ENCODE measurements around the gene TAF10. TPM values are rescaled to one million over a fixed set of nuclear protein-coding genes. Genes with fewer than 3 reads are reported as not detected.
A peak's percentile ranks its signal among the peaks of the same experiment; 100 is the strongest.

The TAF10 gene
- total and polyA plus RNA-seq, 9 donors, result 40.0 to 183 (median 76.8) TPM

DNA sequence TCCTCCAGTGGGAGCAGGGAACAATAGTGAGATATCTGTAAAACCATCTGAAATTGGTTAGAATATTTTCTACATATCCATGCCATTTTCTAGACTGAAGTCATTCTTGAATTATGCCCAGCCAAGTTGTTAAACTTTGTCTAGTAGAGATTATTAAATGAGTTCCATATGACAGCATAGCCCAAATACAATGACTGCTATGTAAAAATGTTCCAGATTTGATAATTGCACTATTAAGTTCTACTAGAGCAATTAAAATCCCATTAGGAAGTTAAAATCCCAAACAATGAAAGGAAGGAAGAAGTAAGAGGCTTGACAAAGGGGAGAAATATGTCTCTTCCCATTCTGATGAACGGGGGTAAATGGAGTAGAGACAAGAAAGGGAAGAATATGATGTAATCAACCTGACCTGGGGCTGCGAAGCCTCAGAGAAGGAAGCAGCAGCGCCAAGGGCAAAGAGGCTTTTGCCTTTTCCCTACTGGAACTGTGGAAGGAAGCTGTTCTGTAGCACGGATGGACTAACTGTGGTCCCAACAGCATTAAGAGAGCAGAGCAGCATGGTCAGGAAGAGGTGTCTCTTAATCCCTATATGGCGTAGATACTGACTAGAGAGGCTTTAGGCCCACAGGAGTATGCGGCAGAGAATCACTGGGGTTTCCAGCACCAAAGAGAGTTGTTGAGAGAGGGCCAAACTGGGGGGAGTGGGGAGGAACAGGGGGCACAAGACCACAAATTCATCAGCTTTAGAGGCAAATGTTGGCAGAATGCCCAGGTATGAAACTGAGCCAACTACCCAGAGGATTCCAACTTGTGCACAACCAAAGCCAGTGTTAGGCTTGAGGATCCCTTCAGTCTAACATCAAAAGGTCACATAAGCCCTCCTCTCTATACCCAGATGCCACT, 35.3 kb downstream of the TAF10 start:
- H3K4me3 ChIP-seq, result no peak overlapping the region
- intact Hi-C loops (cut with DNase I), result no loop called here
- H3K27ac ChIP-seq, result peak overlapping the region in 1 of 2 donors; percentile 63
- no peaks in the 10 kb centered on the region for H3K9me3 ChIP-seq
- TF ChIP-seq POLR2A (IDR thresholded peaks at IDR 0.05), result no peak
- TF ChIP-seq EP300 (IDR thresholded peaks at IDR 0.05), result no peak
- TF ChIP-seq, protein P1, sequence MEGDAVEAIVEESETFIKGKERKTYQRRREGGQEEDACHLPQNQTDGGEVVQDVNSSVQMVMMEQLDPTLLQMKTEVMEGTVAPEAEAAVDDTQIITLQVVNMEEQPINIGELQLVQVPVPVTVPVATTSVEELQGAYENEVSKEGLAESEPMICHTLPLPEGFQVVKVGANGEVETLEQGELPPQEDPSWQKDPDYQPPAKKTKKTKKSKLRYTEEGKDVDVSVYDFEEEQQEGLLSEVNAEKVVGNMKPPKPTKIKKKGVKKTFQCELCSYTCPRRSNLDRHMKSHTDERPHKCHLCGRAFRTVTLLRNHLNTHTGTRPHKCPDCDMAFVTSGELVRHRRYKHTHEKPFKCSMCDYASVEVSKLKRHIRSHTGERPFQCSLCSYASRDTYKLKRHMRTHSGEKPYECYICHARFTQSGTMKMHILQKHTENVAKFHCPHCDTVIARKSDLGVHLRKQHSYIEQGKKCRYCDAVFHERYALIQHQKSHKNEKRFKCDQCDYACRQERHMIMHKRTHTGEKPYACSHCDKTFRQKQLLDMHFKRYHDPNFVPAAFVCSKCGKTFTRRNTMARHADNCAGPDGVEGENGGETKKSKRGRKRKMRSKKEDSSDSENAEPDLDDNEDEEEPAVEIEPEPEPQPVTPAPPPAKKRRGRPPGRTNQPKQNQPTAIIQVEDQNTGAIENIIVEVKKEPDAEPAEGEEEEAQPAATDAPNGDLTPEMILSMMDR (IDR thresholded peaks at IDR 0.05), result no peak
- peak in 4 of 5 donors; percentile 53 to 77 (median 58) for DNase-seq
- no peaks in the 10 kb centered on the region for H3K27me3 ChIP-seq
- peaks cover 6% of the 10 kb centered on the region for H3K4me1 ChIP-seq (ENCODE audit: insufficient read depth)
- WGBS, 3 donors, result 27 to 34% (median 33%) methylated on average over 5 to 6 of the region's 6 CpGs
- no peaks in the 10 kb centered on the region for H3K36me3 ChIP-seq

DNA sequence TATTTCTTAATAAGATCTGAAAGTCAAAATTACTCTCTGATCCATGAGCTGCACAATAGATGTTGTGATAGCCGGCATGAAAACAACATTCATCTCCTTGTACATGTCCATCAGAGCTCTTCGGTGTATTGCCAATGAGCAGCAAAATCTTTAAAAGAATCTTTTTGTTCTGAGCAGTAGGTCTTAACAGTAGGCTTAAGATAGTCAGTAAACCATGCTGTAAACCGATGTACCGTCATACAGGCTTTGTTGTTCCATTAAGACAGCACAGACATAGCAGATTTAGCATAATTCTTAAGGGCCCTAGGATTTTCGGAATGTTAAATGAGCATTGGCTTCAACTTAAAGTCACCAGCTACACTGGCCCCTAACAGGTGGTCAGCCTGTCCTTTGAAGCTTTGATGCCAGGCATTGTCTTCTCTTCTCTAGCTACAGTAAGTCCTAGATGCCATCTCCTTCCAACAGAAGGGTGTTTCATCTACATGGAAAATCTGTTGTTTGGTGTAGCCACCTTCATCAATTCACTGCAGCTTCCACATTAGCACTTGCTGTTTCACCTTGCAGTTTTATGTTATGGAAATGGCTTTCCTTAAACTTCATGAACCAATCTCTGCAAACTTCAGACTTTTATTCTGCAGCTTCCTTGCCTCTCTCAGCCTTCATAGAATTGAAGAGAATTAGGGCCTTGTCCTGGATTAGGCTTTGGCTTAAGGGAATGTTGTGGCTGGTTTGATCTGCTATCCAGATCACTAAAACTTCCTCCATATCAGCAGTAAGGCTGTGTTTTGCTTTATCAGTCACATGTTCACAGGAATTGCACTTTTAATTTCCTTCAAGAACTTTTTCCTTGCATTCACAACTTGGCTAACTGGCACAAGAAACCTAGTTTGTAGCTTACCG, 37.0 kb downstream of the TAF10 start:
- DNase-seq, result no peak
- no peak overlapping the region for H3K4me3 ChIP-seq
- intact Hi-C loops (cut with DNase I), result no loop called here
- H3K27ac ChIP-seq, result no peak overlapping the region
- H3K36me3 ChIP-seq, result no peaks in the 10 kb centered on the region
- peaks cover 6% of the 10 kb centered on the region for H3K4me1 ChIP-seq (ENCODE audit: insufficient read depth)
- no peaks in the 10 kb centered on the region for H3K9me3 ChIP-seq
- TF ChIP-seq POLR2A (IDR thresholded peaks at IDR 0.05) (no peak), EP300 (IDR thresholded peaks at IDR 0.05) (no peak)
- TF ChIP-seq, protein P1 (IDR thresholded peaks at IDR 0.05), result no peak
- no peaks in the 10 kb centered on the region for H3K27me3 ChIP-seq
- 88 to 89% (median 88%) methylated on average over 6 of the region's 6 CpGs for WGBS, 3 donors

DNA sequence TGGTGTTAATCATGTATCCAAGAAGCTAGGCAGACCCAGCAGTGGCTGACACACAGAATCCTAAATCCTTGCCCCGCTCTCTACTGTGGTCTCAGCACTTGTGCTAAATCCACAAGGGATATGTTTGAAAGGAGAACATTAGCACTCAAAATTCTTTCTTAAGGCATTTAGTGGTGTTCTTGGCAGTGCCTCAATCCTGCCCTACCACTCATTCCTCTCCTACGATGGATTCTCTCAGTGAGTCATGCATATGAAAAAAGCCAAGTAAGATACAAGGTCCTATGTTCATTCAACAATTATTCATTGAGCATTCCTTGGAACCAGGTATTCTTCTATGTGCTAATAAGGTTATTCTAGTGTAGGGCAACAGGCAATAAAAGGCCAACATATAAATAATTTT, 39.8 kb downstream of the TAF10 start:
- intact Hi-C loops (cut with DNase I), result no loop called here
- peaks cover 9% of the 10 kb centered on the region for H3K4me1 ChIP-seq (ENCODE audit: insufficient read depth)
- H3K36me3 ChIP-seq, result no peaks in the 10 kb centered on the region
- H3K27ac ChIP-seq, result no peak overlapping the region
- 47 to 57% (median 49%) methylated on average over 2 of the region's 2 CpGs for WGBS, 3 donors
- TF ChIP-seq, protein P1 (IDR thresholded peaks at IDR 0.05), result no peak
- no peak for TF ChIP-seq EP300 (IDR thresholded peaks at IDR 0.05)
- TF ChIP-seq POLR2A (IDR thresholded peaks at IDR 0.05), result no peak
- H3K27me3 ChIP-seq, result no peaks in the 10 kb centered on the region
- H3K9me3 ChIP-seq, result no peaks in the 10 kb centered on the region
- H3K4me3 ChIP-seq, result no peak overlapping the region
- no peak for DNase-seq

DNA sequence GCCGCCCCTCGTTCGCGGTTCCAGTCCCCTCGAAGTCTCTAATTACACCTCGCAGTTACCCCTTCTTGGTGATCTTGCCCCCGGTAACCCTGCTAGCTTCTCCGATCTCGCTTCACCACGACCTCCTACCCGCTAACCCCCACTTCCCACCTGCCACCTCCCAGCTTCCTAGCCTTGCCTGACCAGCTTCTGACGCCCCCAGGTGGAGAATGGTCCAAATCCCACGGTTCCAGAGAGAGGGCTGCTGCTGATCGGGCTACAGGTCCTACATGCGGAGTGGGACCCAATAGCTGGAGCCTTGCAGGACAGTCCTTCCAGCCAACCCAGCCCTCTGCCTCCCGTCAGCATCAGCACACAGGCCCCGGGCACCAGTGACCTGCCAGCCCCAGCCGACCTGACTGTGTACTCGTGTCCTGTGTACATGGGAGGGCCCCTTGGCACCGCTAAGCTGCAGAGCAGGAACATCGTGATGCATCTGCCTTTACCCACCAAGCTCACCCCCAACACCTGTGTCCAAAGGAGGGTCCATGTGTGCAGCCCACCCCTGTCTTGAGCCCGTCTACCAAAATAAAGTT, 40.5 kb downstream of the TAF10 start:
- no peak for DNase-seq
- Histone ChIP-seq H3K4me1 (ENCODE audit: insufficient read depth) (peaks cover 4% of the 10 kb centered on the region), H3K27me3 (no peaks in the 10 kb centered on the region), H3K9me3 (no peaks in the 10 kb centered on the region), H3K36me3 (no peaks in the 10 kb centered on the region), H3K27ac (no peak overlapping the region), H3K4me3 (no peak overlapping the region)
- TF ChIP-seq POLR2A (IDR thresholded peaks at IDR 0.05), result no peak
- TF ChIP-seq EP300 (IDR thresholded peaks at IDR 0.05), result no peak
- TF ChIP-seq, protein P1 (IDR thresholded peaks at IDR 0.05), result no peak
- 55 to 65% (median 56%) methylated on average over 22 of the region's 22 CpGs for WGBS, 3 donors
- intact Hi-C loops (cut with DNase I), result no loop called here
